SHP77 treated with DMSO at 0.1 percent for 48 hours (cell line): ENCODE measurements around the gene DOCK6.

Experiments used
- DNase-seq: peaks from one replicate; lab custom pipeline; 2025; lab: John Stamatoyannopoulos, UW

Gene DOCK6, protein sequence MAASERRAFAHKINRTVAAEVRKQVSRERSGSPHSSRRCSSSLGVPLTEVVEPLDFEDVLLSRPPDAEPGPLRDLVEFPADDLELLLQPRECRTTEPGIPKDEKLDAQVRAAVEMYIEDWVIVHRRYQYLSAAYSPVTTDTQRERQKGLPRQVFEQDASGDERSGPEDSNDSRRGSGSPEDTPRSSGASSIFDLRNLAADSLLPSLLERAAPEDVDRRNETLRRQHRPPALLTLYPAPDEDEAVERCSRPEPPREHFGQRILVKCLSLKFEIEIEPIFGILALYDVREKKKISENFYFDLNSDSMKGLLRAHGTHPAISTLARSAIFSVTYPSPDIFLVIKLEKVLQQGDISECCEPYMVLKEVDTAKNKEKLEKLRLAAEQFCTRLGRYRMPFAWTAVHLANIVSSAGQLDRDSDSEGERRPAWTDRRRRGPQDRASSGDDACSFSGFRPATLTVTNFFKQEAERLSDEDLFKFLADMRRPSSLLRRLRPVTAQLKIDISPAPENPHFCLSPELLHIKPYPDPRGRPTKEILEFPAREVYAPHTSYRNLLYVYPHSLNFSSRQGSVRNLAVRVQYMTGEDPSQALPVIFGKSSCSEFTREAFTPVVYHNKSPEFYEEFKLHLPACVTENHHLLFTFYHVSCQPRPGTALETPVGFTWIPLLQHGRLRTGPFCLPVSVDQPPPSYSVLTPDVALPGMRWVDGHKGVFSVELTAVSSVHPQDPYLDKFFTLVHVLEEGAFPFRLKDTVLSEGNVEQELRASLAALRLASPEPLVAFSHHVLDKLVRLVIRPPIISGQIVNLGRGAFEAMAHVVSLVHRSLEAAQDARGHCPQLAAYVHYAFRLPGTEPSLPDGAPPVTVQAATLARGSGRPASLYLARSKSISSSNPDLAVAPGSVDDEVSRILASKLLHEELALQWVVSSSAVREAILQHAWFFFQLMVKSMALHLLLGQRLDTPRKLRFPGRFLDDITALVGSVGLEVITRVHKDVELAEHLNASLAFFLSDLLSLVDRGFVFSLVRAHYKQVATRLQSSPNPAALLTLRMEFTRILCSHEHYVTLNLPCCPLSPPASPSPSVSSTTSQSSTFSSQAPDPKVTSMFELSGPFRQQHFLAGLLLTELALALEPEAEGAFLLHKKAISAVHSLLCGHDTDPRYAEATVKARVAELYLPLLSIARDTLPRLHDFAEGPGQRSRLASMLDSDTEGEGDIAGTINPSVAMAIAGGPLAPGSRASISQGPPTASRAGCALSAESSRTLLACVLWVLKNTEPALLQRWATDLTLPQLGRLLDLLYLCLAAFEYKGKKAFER (N-terminal part only)

DNA sequence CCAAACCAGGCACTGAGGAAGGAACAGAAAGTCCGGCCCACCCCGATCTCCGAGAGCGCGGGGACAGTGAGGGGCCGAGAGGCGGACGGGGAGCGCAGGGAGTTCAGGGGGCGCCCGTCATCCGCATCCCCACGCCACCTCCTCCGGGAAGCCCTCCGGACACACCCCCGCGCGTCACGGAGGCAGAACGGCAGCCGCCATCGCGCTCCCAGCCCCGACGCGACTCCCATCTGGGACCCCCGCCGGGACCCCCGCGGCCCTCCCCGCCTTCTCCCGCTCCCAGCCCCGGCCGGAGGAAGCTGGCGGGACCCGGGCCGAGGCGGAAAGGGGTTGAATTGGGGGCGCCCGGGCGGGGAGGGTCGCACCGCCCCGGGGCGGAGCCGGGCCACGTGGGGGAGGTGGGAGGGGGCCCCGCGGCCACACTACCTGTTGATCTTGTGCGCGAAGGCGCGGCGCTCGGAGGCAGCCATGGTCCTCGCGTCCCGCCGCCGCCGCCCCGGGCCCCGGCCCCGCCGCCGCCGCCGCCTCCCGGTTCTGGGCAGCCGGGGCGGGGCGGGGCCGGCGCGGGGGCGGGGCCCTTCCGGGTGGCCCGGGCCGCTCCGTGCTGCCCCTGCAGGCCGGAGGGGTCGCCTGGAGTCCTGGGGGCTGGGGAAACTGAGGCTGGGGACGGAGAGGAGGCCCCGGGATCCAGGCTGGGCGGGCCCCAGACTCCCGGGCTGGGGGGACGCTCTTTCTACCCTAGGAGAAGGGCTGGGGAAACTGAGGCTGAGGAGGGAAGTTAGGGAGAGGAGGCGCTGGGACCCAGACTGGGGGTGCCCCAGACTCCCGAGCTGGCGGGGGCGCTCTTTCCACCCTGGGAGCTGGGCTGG is at the start of gene DOCK6:
Gene DOCK6, minus strand, starts transcription at position 554 of the 869 bp plus-strand sequence. Its CDS starts 84 bp downstream, at position 470.
- DNase-seq, result no peak

GRCh38 chr19:11306337-11306736 is 44.0 kb upstream of the DOCK6 start:
- DNase-seq, result no peak

DNA sequence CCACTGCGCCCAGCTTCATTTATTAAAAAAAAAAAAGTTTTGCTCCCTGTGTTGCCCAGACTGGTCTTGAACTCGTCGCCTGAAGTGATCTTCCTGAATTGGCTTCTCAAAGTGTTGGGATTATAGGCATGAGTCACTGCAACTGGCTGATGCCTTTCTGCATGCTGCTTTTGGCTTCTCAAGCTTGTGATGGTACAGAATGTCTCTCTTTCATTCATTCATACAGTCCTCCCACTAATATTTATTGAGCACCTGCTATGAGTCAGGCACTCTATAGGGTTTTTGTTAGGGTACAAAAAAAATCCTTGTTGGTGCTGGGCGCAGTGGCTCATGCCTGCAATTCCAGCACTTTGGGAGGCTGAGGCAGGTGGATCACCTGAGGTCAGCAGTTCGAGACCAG is 42.6 kb upstream of the DOCK6 start:
- DNase-seq, result no peak

- no peak for DNase-seq
Observed at GRCh38 chr19:11300811-11301120, 38.4 kb upstream of the DOCK6 start.

DNA sequence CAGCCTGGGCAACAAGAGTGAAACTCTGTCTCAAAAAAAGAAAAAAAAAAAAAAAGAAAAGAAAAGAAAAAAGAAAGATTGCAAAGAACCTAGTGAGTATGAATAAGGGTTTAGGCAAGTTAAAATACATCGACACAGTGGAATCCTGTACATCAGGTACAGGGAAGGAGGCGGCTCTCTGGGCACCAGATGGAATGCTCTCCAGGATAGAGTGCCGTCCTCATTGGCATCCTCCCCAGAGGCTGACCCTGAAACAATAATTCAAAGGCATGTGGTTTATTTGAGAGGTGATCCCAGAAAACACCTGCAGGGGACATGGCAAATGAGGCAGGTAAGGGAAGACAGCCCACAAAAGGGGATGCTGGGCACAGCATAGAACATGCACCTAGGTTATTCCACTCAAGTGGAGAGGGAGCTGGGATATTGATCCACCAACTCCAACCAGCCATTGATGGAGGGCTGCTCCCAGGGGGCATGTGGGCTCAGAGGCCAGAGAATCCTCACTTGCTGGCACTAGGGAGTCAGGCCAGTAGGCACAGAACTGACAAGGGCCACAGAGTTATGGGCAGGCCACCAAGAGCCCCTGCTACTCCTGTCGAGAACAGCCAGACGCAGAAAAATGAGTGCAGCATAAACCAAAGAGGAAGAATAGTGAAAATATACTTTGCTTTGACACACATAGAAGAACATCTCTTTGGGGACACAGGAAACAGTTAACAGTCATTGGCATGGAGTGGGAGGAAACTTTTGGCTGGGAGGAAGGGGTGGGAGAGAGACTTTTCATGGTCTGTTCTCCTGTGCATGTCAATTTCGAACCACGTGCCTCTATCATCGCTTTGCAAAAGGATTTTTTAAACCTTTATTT is 37.9 kb upstream of the DOCK6 start:
- DNase-seq, result no peak

DNA sequence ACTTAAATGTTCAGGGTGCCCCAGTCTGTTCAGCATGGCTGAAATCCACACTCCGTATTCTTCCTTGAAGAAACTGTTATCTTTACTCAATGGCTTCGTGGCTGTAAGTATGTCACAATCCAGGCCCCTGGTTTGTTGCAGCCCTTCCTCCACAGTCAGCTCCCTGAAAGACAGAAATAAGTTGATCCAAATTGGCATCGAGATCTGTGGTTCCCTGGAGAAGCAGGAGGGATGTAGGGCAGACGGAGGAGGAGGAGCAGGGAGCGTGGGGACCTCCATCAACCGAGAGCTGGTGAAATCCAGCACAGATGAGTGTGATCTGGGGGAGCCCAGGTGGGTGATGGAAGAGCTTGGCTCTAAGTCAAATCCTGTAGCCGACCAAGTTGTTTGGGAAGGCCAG is 33.9 kb upstream of the DOCK6 start:
- DNase-seq, result peak; percentile 4

DNA sequence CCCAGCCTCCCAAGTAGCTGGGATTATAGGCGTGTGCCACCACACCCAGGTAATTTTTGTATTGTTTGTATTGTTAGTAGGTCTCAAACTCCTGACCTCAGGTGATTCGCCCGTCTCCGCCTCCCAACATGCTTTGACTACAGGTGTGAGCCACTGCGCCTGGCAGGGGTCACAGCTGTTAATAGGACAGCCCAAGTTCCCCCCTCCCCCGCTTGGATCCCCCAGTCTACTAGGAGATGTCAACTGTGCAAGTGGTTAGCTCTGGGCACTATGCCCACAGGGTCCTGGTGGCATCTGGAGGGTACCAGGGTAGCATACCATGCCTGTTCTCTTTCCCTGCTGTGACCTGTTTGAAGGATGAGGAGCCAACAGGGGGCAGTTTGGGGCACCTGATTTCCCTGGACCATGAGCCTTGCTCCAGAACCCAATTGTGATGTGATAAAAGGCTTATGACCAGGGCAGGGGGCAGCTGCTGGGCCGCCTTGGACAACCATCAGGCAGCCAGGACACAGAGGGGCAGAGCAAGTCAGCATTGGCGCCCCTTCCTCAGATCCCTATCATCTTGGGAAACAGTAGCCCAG is 33.4 kb upstream of the DOCK6 start, which contains the start of gene TSPAN16:
Gene TSPAN16, plus strand, starts transcription at position 496 of the 581 bp plus-strand sequence. CDS start 138 bp downstream, outside the sequence.
- no peak for DNase-seq

DNA sequence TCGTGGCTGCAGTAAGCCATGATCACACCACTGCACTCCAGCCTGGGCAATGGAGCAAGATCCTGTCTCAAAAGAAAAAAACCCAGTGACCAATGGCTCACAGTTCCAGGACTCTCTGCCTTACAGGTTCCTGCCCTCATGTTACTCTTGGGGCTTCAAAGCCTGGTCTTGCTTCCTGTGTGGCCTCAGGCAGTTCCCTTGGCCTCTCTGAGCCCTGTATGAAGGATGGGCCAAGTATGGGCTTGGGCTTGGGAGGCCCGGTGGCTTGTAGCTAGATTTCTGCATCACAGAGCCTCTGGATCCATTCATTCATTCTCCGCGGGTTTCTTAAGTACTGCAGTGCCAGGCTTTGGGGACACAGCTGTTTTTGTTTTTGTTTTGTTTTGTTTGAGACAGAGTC is 32.9 kb upstream of the DOCK6 start:
- DNase-seq, result no peak

- DNase-seq, result peak; percentile 60
Observed at GRCh38 chr19:11293433-11294389, 31.4 kb upstream of the DOCK6 start.

GRCh38 chr19:11291991-11292390 is 29.7 kb upstream of the DOCK6 start:
- no peak for DNase-seq

- no peak for DNase-seq
Observed at GRCh38 chr19:11291415-11291814, 29.1 kb upstream of the DOCK6 start.

- no peak for DNase-seq
Observed at GRCh38 chr19:11290256-11290655, 27.9 kb upstream of the DOCK6 start.

- no peak for DNase-seq
Observed at GRCh38 chr19:11288349-11288748, 26.0 kb upstream of the DOCK6 start.

DNA sequence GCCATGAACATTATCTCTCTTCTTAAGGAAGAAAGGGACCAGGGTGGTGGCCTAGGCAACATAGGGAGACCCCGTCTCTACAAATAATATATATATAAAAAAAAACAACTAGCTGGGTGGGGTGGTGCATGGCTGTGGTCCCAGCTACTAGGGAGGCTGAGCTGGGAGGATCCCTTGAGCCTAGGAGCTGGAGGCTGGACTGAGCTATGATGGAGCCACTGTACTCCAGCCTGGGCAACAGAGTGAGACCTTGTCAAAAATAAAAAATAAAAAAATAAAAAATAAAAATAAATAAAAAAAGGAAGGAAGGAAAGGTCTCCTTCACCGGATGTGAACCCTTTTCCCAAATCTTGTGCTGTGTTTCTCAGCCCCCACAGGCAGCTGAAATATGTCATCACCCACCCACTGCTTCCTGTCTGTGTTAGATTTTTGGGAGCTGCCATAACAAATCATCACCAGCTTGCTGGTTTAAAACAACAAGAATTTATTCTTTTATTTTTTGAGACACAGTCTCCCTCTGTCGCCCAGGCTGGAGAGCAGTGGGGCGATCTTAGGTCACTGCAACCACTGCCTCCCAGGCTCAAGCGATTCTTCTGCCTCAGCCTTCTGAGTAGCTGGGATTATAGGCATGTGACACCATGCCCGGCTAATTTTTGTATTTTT is 24.1 kb upstream of the DOCK6 start:
- no peak for DNase-seq

DNA sequence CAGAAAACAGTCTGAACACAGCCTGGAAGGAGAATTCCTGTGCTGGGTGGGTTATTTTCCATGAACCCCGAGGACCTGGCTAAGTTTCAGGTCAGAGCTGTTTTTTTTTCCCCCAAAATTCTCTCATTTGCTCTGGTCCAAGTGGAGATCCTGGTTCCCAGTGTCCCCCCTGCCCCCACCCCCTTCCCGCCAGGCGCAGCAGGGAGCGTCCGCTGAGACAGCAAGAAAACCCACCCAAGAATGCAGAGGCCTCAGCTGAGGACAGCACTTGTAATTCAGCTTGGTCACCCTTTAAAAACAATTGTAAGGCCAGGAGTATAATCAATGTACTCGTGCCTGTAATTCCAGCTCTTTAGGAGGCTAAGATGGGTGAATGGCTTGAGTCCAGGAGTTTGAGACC is 22.2 kb upstream of the DOCK6 start:
- DNase-seq, result no peak

DNA sequence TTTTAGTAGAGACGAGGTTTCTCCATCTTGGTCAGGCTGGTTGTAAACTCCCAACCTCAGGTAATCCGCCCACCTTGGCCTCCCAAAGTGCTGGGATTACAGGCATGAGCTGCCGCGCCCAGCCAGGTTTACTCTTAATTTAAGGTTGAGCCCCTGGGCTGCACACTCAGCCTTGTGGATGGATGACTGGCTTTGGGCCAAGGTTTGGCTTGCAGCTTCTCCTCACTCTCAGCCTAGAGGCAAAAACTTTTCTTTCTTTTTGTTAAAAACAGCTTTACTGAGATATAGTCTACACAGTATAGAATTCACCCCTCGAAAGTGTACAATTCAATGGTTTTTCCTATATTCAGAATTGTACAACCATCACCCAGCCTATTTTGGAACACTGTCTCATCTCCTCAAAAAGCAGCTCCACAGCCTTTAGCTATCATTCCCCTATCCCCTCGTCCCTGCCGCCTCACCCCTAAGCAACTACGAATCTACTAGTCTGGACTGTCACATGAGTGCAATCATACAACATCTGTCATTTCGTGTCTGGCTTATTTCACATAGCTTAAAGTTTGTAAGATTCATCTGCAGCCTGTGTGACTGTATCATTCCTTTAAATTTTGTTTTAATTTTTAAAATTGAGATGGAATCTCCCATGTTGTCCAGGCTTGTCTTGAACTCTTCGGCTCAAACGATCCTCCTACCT is 19.2 kb upstream of the DOCK6 start:
- DNase-seq, result no peak

DNA sequence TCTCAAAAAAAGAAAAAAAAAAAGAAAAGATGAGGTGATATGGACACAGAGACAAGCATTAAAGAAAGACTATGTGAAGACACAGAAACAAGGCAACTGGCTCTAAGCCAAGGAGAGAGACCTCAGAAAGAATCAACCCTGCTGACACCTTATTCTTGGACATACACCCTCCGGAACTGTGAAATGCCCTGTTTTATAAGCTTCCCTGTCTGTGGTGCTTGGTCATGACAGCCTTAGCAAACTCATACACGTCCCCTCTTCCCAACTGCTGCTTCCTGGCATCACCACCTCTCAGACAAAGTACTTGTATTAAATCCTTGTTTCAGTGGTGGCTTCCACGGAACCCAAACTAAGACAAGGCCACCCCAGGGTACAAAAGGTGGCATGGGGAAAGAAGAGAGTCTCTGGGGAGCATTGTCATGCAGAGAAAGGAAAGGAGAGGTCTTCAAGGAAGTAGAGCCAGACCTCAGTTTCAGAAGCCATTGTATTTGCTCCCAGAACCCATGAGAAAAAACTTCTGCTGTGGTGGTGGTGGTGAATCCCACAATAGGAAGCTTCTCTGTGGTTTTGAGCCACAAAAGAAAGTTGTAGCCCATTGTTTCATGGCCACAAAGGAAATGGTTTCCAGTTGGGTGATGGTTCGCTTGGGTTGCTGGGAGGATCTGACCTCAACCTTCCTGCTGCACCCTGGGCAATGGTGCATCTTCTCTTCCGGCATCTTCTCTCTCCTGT is 17.3 kb upstream of the DOCK6 start:
- no peak for DNase-seq
